ENCODE measurements around the gene ACTG2.

GRCh38 chr2:73899801-73900336 is 7.1 kb downstream of the ACTG2 start:
- TF ChIP-seq JUND (IDR thresholded peaks at IDR 0.05) (no peak), CTCF (IDR thresholded peaks at IDR 0.05; ENCODE audit: low read depth, low read length, missing input control) (no peak)
